NCI-H748 (cell line): Measurements from ENCODE around the gene HTRA1.
A peak's percentile ranks its signal among the peaks of the same experiment; 100 is the strongest.

ENCODE experiments used
- DNase-seq: peaks from one replicate; lab custom pipeline; 2025; ENCODE audit not compliant: unreplicated experiment; lab: John Stamatoyannopoulos, UW

HTRA1 gene

GRCh38 chr10:122493761-122494160 lies 32.4 kb downstream of the HTRA1 start:
- no peak for DNase-seq

- no peak for DNase-seq
These were observed 32.9 kb downstream of the HTRA1 start for GRCh38 chr10:122494173-122494820.

GRCh38 chr10:122494833-122495232 lies 33.5 kb downstream of the HTRA1 start:
- no peak for DNase-seq

- DNase-seq: no peak
These were observed 34.3 kb downstream of the HTRA1 start for GRCh38 chr10:122495406-122496340.

GRCh38 chr10:122497241-122497640 lies 35.9 kb downstream of the HTRA1 start:
- DNase-seq: no peak

- no peak for DNase-seq
These were observed 37.2 kb downstream of the HTRA1 start for GRCh38 chr10:122498521-122498920.

- DNase-seq: no peak
These were observed 37.7 kb downstream of the HTRA1 start for GRCh38 chr10:122499012-122499411.

GRCh38 chr10:122499491-122499941 lies 38.2 kb downstream of the HTRA1 start:
- DNase-seq: no peak

- DNase-seq: no peak
These were observed 38.8 kb downstream of the HTRA1 start for GRCh38 chr10:122500194-122500593.

- DNase-seq: no peak
These were observed 39.4 kb downstream of the HTRA1 start for GRCh38 chr10:122500726-122501125.

- DNase-seq: no peak
These were observed 41.7 kb downstream of the HTRA1 start for GRCh38 chr10:122503012-122503411.

- no peak for DNase-seq
These were observed 42.7 kb downstream of the HTRA1 start for GRCh38 chr10:122503886-122504609.

- peak; percentile 63 for DNase-seq
These were observed 43.2 kb downstream of the HTRA1 start for GRCh38 chr10:122504610-122504950.

GRCh38 chr10:122505011-122505410 lies 43.7 kb downstream of the HTRA1 start:
- no peak for DNase-seq

GRCh38 chr10:122505885-122506645 lies 44.7 kb downstream of the HTRA1 start:
- DNase-seq: no peak

- no peak for DNase-seq
These were observed 46.3 kb downstream of the HTRA1 start for GRCh38 chr10:122507616-122508015.

GRCh38 chr10:122508021-122508420 lies 46.7 kb downstream of the HTRA1 start:
- no peak for DNase-seq

- no peak for DNase-seq
These were observed 48.0 kb downstream of the HTRA1 start for GRCh38 chr10:122509323-122509722.

- DNase-seq: no peak
These were observed 49.0 kb downstream of the HTRA1 start for GRCh38 chr10:122510326-122510725.

GRCh38 chr10:122510736-122511135 lies 49.4 kb downstream of the HTRA1 start:
- peak; percentile 3 for DNase-seq

GRCh38 chr10:122513053-122513452 lies 51.7 kb downstream of the HTRA1 start:
- no peak for DNase-seq
